D721Med (cell line): ENCODE results near the gene UBN1.

Experiments
- DNase-seq: peaks from one replicate; pipeline ENCODE4 v3.0.0; 2011; ENCODE audit warnings: low spot score; ENCODE audit not compliant: insufficient read length
- FAIRE-seq: peaks from 2 replicates; lab custom pipeline; 2011; peaks lifted over from hg19 to GRCh38; lab: Jason Lieb, UNC
- TF ChIP-seq, protein P1 (sequence below): IDR thresholded peaks from 2 replicates; pipeline ENCODE4 v1.5.1; 2012; ENCODE audit warnings: mild to moderate bottlenecking, control low read depth; ENCODE audit not compliant: insufficient read depth; ENCODE audit errors: missing control alignments

The UBN1 gene

GRCh38 chr16:4825196-4825595 is 22.1 kb upstream of the UBN1 start:
- no peak for DNase-seq
- TF ChIP-seq, protein P1, sequence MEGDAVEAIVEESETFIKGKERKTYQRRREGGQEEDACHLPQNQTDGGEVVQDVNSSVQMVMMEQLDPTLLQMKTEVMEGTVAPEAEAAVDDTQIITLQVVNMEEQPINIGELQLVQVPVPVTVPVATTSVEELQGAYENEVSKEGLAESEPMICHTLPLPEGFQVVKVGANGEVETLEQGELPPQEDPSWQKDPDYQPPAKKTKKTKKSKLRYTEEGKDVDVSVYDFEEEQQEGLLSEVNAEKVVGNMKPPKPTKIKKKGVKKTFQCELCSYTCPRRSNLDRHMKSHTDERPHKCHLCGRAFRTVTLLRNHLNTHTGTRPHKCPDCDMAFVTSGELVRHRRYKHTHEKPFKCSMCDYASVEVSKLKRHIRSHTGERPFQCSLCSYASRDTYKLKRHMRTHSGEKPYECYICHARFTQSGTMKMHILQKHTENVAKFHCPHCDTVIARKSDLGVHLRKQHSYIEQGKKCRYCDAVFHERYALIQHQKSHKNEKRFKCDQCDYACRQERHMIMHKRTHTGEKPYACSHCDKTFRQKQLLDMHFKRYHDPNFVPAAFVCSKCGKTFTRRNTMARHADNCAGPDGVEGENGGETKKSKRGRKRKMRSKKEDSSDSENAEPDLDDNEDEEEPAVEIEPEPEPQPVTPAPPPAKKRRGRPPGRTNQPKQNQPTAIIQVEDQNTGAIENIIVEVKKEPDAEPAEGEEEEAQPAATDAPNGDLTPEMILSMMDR: no peak
- no peak for FAIRE-seq

GRCh38 chr16:4826526-4826925 is 20.8 kb upstream of the UBN1 start:
- FAIRE-seq: no peak
- DNase-seq: no peak
- TF ChIP-seq, protein P1: no peak

- FAIRE-seq (no peak), DNase-seq (no peak)
- TF ChIP-seq, protein P1: no peak
Observed at GRCh38 chr16:4826980-4827379, 20.3 kb upstream of the UBN1 start.

DNA sequence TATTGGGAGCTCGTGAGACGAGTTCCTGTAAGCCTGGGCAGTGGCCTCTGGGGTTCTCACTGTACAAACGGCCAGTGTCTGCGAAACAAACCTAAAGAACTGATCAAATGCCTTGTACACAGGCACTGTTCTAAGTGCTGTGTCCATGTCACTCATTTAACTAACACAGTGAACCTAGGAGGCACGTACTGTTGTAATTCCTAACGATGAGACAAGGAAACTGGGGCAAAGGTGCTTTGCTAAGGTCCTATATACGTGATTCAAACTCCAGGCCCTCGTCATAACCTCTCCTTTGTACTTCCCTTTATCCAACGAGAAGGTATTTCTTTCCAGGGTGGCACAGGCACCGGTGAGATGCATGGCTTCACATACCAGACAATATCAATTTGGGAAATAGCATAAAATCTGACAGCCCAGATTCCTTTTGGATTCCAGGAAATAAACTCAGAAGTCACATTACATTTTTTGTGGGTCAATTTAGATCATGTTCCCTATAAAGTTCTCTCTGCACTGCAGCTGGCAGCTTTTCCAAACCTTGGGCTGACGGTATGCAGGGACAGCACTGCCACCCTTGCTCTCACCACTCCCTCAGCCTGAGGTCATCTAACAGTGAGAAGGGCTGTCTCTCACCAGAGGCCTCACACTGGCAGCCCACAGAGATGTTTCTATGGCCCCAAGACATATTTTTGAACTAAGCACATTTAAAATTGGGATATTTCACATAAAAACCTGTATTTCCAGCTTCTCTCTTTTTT is 18.5 kb upstream of the UBN1 start:
- DNase-seq (no peak), FAIRE-seq (no peak)
- TF ChIP-seq, protein P1: no peak

- TF ChIP-seq, protein P1: no peak
- FAIRE-seq (no peak), DNase-seq (no peak)
Observed at GRCh38 chr16:4830408-4830807, 16.9 kb upstream of the UBN1 start.

GRCh38 chr16:4831616-4832015 is 15.7 kb upstream of the UBN1 start:
- FAIRE-seq (no peak), DNase-seq (no peak)
- TF ChIP-seq, protein P1: no peak

DNA sequence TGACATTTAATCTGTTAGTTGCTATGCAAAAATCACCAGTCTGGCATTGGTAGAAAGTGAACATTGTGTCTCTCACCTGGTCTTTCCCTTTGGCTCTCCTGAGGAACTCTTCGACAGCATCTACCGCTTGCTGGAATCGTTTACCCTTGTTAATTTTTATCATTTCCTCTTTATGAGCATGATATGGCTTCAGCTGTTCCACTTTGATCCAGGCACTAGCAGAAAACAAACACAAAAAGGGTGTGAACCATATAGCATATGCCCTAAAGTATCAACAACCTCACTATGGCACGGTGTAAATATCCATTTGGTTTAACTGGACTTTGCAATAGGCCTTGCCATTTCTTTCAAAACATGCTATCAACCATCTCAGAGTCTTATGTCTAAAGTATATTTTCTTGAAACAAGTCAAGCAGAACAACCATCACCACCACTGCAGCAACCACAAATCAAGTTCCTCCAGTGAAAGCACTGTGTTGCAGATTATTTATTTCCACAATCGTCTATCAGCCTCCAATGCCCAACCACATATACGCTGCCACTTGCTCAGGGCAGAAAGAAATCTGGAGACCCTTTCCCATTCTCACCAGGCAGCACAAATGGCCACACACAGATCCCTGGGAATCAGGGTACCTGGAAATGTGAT is 14.5 kb upstream of the UBN1 start:
- DNase-seq (no peak), FAIRE-seq (no peak)
- TF ChIP-seq, protein P1: no peak
